ENCODE data around the gene PEX16.

PEX16 gene

DNA sequence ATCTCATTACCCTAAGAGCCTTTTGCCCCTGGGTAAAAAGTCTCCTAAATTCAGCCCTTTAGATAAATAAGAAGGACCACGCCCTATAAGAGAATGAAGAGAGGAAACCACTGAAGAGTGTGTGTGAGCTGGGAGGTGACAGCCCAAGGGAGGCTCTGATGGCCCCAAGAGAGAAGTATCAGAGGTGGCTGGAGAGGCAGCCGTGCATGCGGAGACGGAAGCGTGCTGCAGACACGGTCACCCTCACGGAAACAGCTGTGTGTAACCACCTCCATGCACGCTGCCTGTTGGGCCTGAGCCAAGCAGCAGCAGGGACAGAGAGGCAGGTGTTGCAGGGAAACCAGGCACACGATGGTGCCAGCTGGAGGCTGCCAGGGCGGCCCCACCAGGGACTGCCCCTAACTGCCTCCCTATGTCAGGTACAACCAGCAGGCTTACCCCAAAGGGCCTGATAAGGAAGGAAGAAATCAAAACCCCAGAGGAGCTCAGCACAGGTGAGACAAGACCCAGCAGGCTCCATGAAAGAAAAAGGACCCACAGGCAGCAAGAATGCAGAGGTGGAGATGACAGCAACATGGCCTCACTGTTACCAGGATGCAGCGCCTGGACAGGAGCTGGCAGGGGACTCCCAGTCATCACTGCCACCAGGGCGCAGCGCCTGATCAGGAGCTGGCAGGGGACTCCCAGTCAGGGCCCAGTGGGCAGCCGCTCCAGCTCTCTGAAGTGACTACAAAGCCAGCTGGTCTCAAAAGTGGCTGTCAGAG, 12.5 kb upstream of the PEX16 start:
- POLR2A ChIA-PET: interaction anchor here (1.0 kb wide), 1 partner anchor 12 kb away, joined by 3 read pairs; the partner anchor contains the start of gene PEX16
- no peak for DNase-seq (ENCODE audit: low read depth, low spot score)
- TF ChIP-seq, protein P1, sequence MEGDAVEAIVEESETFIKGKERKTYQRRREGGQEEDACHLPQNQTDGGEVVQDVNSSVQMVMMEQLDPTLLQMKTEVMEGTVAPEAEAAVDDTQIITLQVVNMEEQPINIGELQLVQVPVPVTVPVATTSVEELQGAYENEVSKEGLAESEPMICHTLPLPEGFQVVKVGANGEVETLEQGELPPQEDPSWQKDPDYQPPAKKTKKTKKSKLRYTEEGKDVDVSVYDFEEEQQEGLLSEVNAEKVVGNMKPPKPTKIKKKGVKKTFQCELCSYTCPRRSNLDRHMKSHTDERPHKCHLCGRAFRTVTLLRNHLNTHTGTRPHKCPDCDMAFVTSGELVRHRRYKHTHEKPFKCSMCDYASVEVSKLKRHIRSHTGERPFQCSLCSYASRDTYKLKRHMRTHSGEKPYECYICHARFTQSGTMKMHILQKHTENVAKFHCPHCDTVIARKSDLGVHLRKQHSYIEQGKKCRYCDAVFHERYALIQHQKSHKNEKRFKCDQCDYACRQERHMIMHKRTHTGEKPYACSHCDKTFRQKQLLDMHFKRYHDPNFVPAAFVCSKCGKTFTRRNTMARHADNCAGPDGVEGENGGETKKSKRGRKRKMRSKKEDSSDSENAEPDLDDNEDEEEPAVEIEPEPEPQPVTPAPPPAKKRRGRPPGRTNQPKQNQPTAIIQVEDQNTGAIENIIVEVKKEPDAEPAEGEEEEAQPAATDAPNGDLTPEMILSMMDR (IDR thresholded peaks at IDR 0.05; ENCODE audit: insufficient read depth, low read length, missing control alignments): no peak
- H3K4me3 ChIP-seq (ENCODE audit: low read depth, low read length): no peak overlapping the region
- CTCF ChIA-PET: interaction anchor here (1.8 to 6.1 kb wide), 3 partner anchors 35 to 76 kb away, joined by 6 to 28 read pairs (median 7); no protein-coding TSS in a partner anchor

DNA sequence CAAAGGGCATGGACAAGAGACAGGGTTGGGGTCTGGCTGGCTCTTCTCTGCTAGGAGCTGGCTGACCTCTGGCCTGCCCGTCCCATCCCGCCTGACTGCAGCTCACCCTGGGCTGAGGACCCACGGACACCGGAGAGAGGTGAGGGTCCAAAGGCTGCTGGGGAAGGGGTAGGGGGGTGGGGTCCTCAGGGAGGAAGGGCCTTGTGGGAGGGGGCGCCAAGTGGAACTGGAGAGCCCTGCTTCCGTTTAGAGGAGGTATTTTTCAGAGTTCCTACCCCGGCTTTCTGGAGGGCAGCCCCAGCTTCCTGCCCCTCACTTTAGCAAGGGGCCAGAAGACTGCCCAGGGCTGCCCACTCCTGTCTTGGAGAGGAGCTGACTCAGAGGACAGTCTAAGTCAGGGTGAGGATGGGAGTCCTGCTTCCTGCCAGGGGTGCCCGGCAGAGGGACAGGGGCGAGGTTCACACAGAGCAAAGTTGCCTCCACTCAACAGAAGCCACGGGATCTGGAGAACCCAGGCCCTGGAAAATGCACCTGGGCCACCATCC, 11.9 kb upstream of the PEX16 start:
- TF ChIP-seq, protein P1 (IDR thresholded peaks at IDR 0.05; ENCODE audit: insufficient read depth, low read length, missing control alignments): no peak
- ChIA-PET POLR2A (interaction anchor here (1.0 kb wide), 1 partner anchor 12 kb away, joined by 3 read pairs; the partner anchor contains the start of gene PEX16), CTCF (interaction anchor here (1.8 to 6.1 kb wide), 2 partner anchors 36 to 56 kb away, joined by 6 to 28 read pairs; no protein-coding TSS in a partner anchor)
- no peak for DNase-seq (ENCODE audit: low read depth, low spot score)
- H3K4me3 ChIP-seq (ENCODE audit: low read depth, low read length): no peak overlapping the region

DNA sequence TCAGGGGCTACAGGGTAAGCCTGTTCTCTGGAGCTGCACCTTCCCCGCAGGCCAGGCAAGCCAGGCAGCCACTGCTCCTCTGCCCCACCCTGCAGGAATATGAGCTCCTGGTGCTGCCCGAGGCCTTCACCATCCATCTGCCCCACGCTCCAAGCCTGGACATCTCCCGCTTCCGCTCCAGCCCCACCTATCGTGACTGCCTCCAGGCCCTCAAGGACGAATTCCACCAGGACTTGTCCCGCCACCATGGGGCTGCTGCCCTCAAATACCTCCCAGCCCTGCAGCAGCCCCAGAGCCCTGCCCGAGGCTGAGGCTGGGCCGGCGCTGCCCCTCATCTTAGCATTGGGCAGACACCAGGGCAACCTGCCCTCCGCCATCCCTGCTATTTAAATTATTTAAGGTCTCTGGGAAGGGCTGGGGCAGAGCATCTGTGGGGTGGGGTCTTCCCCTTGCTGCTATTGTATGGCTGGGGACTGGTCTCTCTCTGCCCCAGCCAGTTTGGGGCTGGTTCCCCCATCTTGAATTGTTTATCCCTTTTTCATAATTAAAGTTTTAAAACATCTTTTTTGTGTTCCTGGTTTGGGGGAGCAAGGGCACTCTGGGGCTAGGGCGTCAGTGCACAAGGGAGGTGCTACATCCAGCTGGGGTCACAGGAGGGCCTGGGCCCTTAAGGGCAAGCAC, 11.0 kb upstream of the PEX16 start:
- ChIA-PET POLR2A (no interaction called here), CTCF (interaction anchor here (1.2 to 6.1 kb wide), 2 partner anchors 8 to 37 kb away, joined by 3 to 28 read pairs; no protein-coding TSS in a partner anchor)
- H3K4me3 ChIP-seq (ENCODE audit: low read depth, low read length): no peak overlapping the region

DNA sequence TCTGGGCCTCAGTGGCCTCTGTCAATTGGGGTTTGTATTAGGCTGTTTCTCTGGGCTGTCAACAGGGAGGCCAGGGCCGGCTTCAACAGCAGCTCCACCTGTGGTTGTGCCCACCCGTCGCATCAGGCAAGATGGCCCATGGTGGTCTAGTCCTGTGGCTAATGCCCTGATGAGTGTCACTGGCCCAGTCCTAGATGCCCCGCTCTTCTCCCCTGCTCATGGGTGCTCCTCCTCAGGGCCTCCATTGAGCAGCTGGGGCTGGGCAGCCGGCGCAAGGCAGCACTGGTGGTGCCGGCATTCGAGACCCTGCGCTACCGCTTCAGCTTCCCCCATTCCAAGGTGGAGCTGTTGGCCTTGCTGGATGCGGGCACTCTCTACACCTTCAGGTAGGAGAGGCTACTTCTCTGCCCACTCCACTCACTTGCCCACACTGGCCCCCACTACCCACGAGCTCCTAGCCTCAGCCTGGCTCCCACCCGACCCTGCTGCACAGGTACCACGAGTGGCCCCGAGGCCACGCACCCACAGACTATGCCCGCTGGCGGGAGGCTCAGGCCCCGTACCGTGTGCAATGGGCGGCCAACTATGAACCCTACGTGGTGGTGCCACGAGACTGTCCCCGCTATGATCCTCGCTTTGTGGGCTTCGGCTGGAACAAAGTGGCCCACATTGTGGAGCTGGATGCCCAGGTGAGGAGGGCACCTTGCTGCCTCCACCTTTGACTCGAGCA, 10.2 kb upstream of the PEX16 start:
- no peak overlapping the region for H3K4me3 ChIP-seq (ENCODE audit: low read depth, low read length)
- CTCF ChIA-PET: interaction anchor here (0.9 to 6.1 kb wide), 3 partner anchors 9 to 79 kb away, joined by 3 to 28 read pairs (median 3); no protein-coding TSS in a partner anchor
- DNase-seq (ENCODE audit: low read depth, low spot score): no peak
- POLR2A ChIA-PET: no interaction called here
- TF ChIP-seq, protein P1 (IDR thresholded peaks at IDR 0.05; ENCODE audit: insufficient read depth, low read length, missing control alignments): no peak

More for the DNA sequence above, 11.0 kb upstream of the PEX16 start:
- no peak for DNase-seq (ENCODE audit: low read depth, low spot score)
- TF ChIP-seq, protein P1 (IDR thresholded peaks at IDR 0.05; ENCODE audit: insufficient read depth, low read length, missing control alignments): no peak

DNA sequence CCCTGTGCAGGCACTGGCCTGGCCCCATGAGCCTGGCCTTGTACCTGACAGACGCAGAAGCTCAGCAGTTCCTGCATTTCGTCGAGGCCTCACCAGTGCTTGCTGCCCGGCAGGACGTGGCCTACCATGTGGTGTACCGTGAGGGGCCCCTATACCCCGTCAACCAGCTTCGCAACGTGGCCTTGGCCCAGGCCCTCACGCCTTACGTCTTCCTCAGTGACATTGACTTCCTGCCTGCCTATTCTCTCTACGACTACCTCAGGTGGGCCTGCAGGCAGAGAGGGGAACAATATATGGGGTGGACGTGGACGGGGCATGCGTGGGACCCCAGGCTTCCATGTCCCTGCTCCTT, 9.6 kb upstream of the PEX16 start:
- H3K4me3 ChIP-seq (ENCODE audit: low read depth, low read length): no peak overlapping the region
- no peak for DNase-seq (ENCODE audit: low read depth, low spot score)
- CTCF ChIA-PET: interaction anchor here (0.9 to 6.1 kb wide), 4 partner anchors 9 to 79 kb away, joined by 3 to 28 read pairs (median 3); no protein-coding TSS in a partner anchor
- TF ChIP-seq, protein P1 (IDR thresholded peaks at IDR 0.05; ENCODE audit: insufficient read depth, low read length, missing control alignments): no peak
- POLR2A ChIA-PET: no interaction called here
